ENCODE results near the gene RNU6-1. TPM values are rescaled to one million over a fixed set of nuclear protein-coding genes. Genes with fewer than 3 reads are reported as not detected.

The RNU6-1 gene
- total RNA-seq, 2 donors from 2014 or later, result not detected

GRCh38 chr15:67805008-67805665 is 34.7 kb downstream of the RNU6-1 start:
- H3K9me3 ChIP-seq (ENCODE audit: control insufficient read depth, low read length, poor library complexity, severe bottlenecking), result no peaks in the 10 kb centered on the region
- ATAC-seq, result no peak
- no peaks in the 10 kb centered on the region for H3K27me3 Mint-ChIP-seq
- H3K27ac Mint-ChIP-seq, result no peak overlapping the region
- peaks cover 4% of the 10 kb centered on the region for H3K36me3 Mint-ChIP-seq (ENCODE audit: low read depth)
- H3K4me3 Mint-ChIP-seq, result no peak overlapping the region
- DNase-seq, result no peak
- H3K4me1 Mint-ChIP-seq, result peaks cover 5% of the 10 kb centered on the region

- Mint-ChIP-seq H3K36me3 (ENCODE audit: low read depth) (peaks cover 4% of the 10 kb centered on the region), H3K4me1 (peaks cover 5% of the 10 kb centered on the region), H3K27me3 (no peaks in the 10 kb centered on the region), H3K27ac (no peak overlapping the region), H3K4me3 (no peak overlapping the region)
- no peak for ATAC-seq
- no peaks in the 10 kb centered on the region for H3K9me3 ChIP-seq (ENCODE audit: control insufficient read depth, low read length, poor library complexity, severe bottlenecking)
- DNase-seq, result no peak
These were observed 35.6 kb downstream of the RNU6-1 start for GRCh38 chr15:67803996-67804843.

- Mint-ChIP-seq H3K4me1 (peaks cover 5% of the 10 kb centered on the region), H3K36me3 (ENCODE audit: low read depth) (peaks cover 4% of the 10 kb centered on the region), H3K27ac (no peak overlapping the region), H3K27me3 (no peaks in the 10 kb centered on the region), H3K4me3 (no peak overlapping the region)
- DNase-seq, result no peak
- no peaks in the 10 kb centered on the region for H3K9me3 ChIP-seq (ENCODE audit: control insufficient read depth, low read length, poor library complexity, severe bottlenecking)
- ATAC-seq, result no peak
These were observed 36.5 kb downstream of the RNU6-1 start for GRCh38 chr15:67803299-67803698.

- DNase-seq (no peak), ATAC-seq (no peak)
- no peak overlapping the region for H3K27ac Mint-ChIP-seq
These were observed 37.6 kb downstream of the RNU6-1 start for GRCh38 chr15:67801926-67802914.

GRCh38 chr15:67801142-67801541 is 38.7 kb downstream of the RNU6-1 start:
- Mint-ChIP-seq H3K27me3 (no peaks in the 10 kb centered on the region), H3K36me3 (ENCODE audit: low read depth) (peaks cover 1% of the 10 kb centered on the region), H3K4me3 (no peak overlapping the region), H3K27ac (no peak overlapping the region), H3K4me1 (peaks cover 2% of the 10 kb centered on the region)
- no peaks in the 10 kb centered on the region for H3K9me3 ChIP-seq (ENCODE audit: control insufficient read depth, low read length, poor library complexity, severe bottlenecking)
- no peak for ATAC-seq
- DNase-seq, result no peak

More at GRCh38 chr15:67801926-67802914, 37.6 kb downstream of the RNU6-1 start:
- Mint-ChIP-seq H3K36me3 (ENCODE audit: low read depth) (no peaks in the 10 kb centered on the region), H3K4me3 (no peak overlapping the region), H3K4me1 (peaks cover 2% of the 10 kb centered on the region), H3K27me3 (no peaks in the 10 kb centered on the region)
- H3K9me3 ChIP-seq (ENCODE audit: control insufficient read depth, low read length, poor library complexity, severe bottlenecking), result no peaks in the 10 kb centered on the region

- no peak for ATAC-seq
- H3K4me1 Mint-ChIP-seq, result peaks cover 2% of the 10 kb centered on the region
- H3K9me3 ChIP-seq (ENCODE audit: control insufficient read depth, low read length, poor library complexity, severe bottlenecking), result no peaks in the 10 kb centered on the region
These were observed 40.0 kb downstream of the RNU6-1 start for GRCh38 chr15:67799801-67800205.

GRCh38 chr15:67796196-67797127 is 43.4 kb downstream of the RNU6-1 start:
- H3K9me3 ChIP-seq (ENCODE audit: control insufficient read depth, low read length, poor library complexity, severe bottlenecking), result no peaks in the 10 kb centered on the region
- no peak for DNase-seq
- Mint-ChIP-seq H3K36me3 (ENCODE audit: low read depth) (peaks cover 2% of the 10 kb centered on the region), H3K27ac (no peak overlapping the region), H3K4me1 (no peaks in the 10 kb centered on the region), H3K27me3 (no peaks in the 10 kb centered on the region), H3K4me3 (no peak overlapping the region)
- no peak for ATAC-seq

More at GRCh38 chr15:67799801-67800205, 40.0 kb downstream of the RNU6-1 start:
- Mint-ChIP-seq H3K36me3 (ENCODE audit: low read depth) (peaks cover 2% of the 10 kb centered on the region), H3K4me3 (no peak overlapping the region), H3K27me3 (no peaks in the 10 kb centered on the region), H3K27ac (no peak overlapping the region)
- DNase-seq, result no peak

- no peaks in the 10 kb centered on the region for H3K27me3 Mint-ChIP-seq
- ATAC-seq (no peak), DNase-seq (no peak)
- no peak overlapping the region for H3K4me3 Mint-ChIP-seq
- peaks cover 2% of the 10 kb centered on the region for H3K36me3 Mint-ChIP-seq (ENCODE audit: low read depth)
- no peak overlapping the region for H3K27ac Mint-ChIP-seq
- H3K4me1 Mint-ChIP-seq, result no peaks in the 10 kb centered on the region
- no peaks in the 10 kb centered on the region for H3K9me3 ChIP-seq (ENCODE audit: control insufficient read depth, low read length, poor library complexity, severe bottlenecking)
These were observed 44.8 kb downstream of the RNU6-1 start for GRCh38 chr15:67794832-67795574.

- ATAC-seq (no peak), DNase-seq (no peak)
- H3K27me3 Mint-ChIP-seq, result no peaks in the 10 kb centered on the region
- H3K4me3 Mint-ChIP-seq, result no peak overlapping the region
- no peaks in the 10 kb centered on the region for H3K4me1 Mint-ChIP-seq
- no peak overlapping the region for H3K27ac Mint-ChIP-seq
- H3K36me3 Mint-ChIP-seq (ENCODE audit: low read depth), result peaks cover 2% of the 10 kb centered on the region
- H3K9me3 ChIP-seq (ENCODE audit: control insufficient read depth, low read length, poor library complexity, severe bottlenecking), result no peaks in the 10 kb centered on the region
These were observed 47.4 kb downstream of the RNU6-1 start for GRCh38 chr15:67792250-67792942.

- H3K36me3 Mint-ChIP-seq (ENCODE audit: low read depth), result no peaks in the 10 kb centered on the region
- no peak for ATAC-seq
- H3K4me3 Mint-ChIP-seq, result no peak overlapping the region
- no peak for DNase-seq
- H3K27me3 Mint-ChIP-seq, result no peaks in the 10 kb centered on the region
- H3K27ac Mint-ChIP-seq, result no peak overlapping the region
- no peaks in the 10 kb centered on the region for H3K9me3 ChIP-seq (ENCODE audit: control insufficient read depth, low read length, poor library complexity, severe bottlenecking)
- no peaks in the 10 kb centered on the region for H3K4me1 Mint-ChIP-seq
These were observed 49.1 kb downstream of the RNU6-1 start for GRCh38 chr15:67790610-67791319.
